Daoy (cell line): ENCODE data around the gene VTN. TPM values are rescaled to one million over a fixed set of nuclear protein-coding genes. Genes with fewer than 3 reads are reported as not detected.

Experiments used
- DNase-seq: peaks from one replicate; pipeline ENCODE4 v3.0.0-alpha.2; 2015; ENCODE audit warnings: low read depth
- total RNA-seq: library from RNA; depleted of rRNA; stranded (reverse); fragments of >200 nt; shearing (Covaris generic); gene quantifications from 2 replicates; pipeline ENCODE4 v1.2.3, GENCODE V29; 2014

VTN gene
- total RNA-seq, 1 experiment from 2014 or later, result not detected

DNA sequence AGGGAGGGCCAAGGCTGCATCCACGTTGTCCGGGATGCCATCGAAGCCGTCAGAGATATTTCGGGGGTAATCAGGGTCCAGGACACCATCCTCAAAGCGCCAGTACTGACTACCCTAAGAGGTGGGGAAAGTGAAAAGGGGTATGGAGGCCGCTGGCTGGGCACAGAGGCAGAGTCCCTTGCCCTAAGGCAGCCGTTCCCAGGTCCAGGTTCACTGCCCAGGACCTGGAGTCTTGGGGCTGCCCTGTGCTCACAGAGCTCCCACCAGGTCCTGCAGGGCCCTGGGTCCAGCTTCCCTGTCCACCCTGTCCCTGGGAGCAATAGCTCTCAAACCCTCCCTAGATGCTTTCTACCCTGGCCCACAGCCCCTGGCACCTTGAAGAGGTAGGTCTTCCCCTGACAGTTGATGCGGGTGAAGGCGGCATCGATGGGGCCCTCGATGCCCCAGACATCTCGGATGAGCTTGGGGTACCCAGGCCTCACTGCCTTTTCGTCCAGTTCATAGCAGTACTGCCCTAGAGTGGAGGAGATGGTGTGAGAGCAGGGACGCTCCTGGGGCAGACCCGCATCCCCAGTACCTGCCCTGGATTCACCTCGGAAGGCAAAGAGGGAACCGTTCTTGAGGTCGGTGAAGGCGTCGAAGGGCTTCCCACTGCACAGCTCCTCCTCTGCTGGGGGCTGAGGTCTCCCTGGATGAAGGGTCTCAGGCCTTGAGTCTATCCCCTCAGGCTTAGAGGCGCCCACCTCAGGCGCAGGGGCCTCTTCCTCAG is 1.0 kb downstream of the VTN start:
- no peak for DNase-seq

DNA sequence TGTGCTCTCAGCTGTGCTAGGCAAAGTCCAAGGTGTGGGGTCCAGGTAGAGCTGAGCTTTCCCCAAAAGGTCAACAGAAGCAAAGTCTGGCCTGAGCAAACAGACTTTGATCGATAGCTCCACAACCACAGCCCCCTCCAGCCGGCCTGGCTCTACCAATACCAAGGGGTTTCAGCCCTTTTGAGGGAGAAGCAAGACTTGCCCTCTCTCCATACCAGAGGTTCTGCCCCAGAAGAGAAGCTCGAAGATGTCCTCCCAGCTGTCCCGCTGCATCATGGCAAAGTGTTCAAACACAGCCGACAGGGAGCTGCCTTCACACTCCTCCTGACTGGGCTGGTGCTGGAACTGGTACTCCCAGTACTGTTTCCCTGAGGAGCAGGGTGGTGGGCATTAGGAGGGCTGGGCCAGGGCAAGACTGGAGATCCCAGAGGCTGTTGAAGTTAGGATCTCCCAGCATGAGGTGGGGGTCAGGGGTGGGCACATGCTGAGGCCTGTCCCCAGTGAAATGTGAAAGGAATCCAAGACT is 1.7 kb downstream of the VTN start:
- no peak for DNase-seq

DNA sequence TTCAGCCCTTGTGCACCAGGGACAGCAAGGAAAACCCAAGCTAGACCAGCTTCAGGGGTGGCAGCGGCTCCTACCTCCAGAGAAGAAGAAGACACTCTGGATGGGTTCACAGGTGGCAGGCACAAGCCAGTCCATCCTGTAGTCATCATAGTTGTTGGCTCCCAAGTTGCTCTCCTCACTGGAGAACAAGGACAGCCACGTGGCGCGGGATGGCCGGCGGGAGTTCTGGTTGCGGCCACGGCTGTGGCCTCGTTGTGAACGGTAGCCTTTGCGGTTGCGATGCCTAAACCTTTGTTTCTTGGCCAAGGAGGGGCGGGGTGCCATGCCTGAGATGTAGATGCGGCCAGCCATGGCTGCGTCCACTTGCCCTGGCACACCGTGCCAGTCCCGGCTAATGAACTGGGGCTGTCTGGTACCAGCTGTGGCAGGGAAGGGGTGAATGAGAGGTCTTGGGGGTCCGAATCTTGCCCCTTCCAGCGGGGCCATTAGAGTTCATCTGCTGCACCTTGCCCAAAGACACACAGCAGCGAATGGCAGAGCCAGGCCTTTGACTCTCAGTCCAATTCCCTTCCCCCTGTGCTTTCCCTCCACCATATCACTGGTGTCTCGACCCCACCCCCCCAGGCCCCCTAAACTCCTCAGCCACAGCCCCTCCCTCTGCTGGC is 2.3 kb downstream of the VTN start:
- no peak for DNase-seq

DNA sequence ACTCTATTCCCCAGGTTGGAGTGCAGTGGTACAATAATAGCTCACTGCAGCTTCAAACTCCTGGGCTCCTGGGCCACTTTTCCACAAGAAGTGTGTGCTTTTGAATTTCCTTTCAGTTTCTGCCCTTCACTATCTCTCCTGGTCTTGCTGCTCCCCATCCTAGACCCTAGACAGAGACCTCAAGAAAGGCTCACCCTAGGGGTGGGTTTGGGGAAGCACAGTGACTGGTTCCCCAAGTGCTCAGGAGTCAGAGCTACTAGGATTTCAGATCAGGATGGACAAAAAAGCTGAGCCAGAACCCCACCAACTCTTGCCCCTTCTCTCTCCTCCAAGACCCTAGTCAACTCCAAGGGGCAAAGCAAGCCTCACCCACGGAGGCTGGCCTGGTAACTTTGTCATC is 3.5 kb downstream of the VTN start:
- DNase-seq, result no peak

DNA sequence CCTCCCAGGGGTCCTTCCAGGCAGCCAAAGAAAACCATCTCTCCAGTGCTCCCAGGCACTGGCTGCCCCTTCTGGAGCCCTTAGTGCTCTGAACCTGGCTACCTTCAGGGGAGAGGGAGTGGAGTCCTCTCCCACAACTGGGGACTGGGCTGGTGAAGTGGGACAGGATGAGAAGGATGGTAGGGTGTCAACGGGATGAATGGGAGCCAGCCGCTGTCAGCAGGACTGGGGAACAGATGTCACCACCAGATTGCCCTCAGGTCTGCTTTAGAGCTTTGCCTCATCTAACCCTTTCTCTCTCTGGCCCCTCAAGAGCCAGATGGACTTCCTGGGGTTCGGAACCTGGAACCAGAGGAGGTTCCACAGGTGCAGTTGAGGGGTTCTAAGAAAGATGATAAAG is 4.6 kb downstream of the VTN start:
- DNase-seq, result no peak

DNA sequence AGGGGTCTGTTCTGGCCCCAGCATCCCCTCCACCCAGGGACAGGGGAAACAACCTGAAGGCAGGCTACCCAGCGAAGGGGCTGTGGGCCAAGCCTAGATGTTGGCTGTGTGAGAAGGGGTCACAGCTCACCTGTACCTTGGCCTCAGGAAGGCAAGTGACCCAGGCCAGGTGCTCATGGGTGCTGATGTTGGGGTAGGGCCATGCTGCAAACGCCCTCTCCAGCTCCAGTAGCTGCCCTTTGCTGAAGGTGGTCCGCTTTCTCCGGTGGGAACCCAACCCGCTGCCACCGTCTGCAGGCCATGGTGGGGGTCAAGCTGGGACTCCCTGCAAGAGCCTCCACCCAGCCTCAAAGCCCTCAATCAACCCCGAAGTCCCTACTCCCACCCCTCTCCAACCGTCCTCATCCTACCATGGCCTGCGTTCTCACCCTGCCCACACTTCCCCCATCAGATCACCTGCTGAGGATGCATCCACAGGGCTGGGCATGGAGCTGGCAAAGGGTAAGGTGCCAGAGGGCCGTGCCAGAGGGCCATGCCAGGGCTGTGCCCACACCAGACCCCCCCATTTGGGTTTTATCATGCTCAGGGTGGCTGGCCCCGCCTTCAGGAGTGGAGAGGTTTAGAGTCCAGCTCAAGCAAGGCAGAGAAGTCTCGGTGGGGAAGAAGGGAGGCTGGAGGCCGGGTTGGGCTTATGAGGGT is 5.3 kb downstream of the VTN start, which contains the start of gene SEBOX:
SEBOX (minus strand) TSS at position 535 of the 699 bp plus-strand sequence; CDS start at position 487, 48 bp downstream.
- no peak for DNase-seq

DNA sequence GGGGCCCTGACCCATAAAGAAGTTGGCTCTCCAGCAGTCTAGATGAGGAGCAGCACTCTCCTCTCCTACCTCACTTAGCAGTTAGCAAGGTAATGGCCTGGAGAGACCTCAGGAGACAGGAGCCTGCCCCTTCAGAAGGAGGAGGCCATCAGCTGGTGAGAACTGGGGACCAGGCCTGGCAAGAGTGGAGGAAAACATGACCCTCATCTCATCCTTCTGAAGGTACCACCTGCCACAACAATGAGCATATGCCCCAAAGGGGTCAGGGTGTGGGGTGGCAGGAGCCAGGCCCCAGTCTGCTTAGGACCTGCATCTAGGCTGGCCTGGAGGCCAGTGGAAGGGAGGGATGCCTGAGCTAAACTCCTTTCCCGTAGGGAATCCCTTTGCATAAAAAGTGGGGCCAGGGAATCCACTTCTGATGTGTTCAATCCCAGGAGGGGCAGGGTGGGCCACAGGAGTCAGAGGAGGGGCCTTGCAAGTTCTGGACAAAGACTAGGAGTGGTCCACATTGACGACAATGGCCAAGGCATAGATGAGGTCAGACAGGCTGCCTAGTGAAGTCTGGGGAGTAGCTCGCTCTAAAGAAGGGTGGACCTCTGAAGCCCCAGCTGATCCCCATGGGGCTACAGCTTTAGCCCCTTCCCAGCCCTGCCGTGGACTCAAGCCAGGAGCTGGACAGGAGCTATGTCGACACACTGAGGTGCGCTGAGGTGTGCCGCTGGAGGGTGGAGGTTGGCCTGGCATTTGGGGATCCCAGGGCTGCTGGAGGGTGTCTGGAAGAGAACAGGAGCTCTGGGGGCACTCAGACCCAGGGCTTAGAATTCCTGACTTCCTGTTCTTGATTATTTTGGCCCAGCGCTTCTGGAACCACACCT is 6.1 kb downstream of the VTN start:
- no peak for DNase-seq

DNA sequence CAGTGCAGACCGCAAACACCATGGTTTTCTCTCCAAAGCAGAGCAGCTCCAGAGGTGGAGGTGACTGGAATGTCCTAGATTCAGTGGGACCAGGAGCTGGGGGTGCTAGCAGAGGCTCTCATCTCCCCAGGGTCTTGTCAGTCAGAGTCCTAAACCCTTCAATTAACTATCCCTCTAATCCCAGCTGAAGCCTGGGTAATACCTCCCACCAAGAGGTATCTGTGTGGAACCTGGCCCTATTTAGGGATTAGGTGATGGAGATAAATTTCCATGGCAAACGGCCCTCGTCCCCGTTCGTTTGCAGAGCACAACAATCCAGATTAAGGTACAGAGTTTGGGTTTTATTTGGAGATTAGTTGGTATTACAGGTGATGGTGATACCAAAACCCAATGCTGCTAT is 6.9 kb downstream of the VTN start:
- DNase-seq, result no peak

- DNase-seq, result no peak
Observed at GRCh38 chr17:28357901-28358197, 12.3 kb downstream of the VTN start.

DNA sequence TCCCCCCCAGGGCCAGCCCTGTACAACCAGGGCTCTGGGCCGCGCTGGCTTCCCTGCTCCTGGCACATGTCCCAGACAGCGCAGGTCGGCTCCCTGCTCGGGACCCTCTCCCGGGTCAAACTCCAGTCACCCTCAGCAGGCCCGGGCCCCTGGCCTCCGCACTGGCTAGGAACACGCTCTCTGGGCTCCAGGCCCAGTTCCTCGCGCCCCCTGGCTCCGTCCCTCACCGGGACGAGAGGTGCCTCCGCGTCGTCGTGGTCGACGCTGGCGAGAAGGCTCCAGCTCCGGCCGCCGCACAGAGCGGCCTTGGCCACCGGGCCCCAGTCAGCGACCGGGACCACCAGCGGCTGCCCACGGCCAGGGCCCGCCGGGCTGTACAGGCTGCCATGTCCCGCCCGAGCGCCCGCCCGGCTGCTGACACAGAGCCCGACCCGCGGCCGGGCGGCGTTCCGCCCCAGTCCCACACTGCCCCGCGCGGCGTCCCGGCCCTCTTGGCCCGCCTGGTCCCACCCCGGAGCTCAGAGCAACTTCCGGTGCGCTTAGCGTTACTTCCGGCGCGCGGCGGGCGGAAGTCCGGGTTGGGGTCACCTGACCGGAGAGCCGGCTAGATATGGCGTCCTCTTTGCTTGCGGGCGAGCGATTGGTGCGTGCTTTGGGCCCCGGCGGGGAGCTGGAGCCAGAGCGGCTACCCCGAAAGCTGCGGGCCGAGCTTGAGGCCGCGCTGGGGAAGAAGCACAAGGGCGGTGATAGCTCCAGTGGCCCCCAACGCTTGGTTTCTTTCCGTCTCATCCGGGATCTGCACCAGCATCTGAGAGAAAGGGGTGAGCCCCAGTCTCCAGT is 12.8 kb downstream of the VTN start, which contains the start of gene POLDIP2:
POLDIP2 (minus strand) TSS at position 467 of the 840 bp plus-strand sequence; CDS start at position 388, 79 bp downstream.
- peak; percentile 98 for DNase-seq

GRCh38 chr17:28350271-28350670 is 19.8 kb downstream of the VTN start:
- DNase-seq, result no peak

- no peak for DNase-seq
Observed at GRCh38 chr17:28348979-28349378, 21.1 kb downstream of the VTN start.

- peak; percentile 93 for DNase-seq
Observed at GRCh38 chr17:28347261-28347891, 22.7 kb downstream of the VTN start.

GRCh38 chr17:28346746-28347246 is 23.3 kb downstream of the VTN start:
- DNase-seq, result no peak

DNA sequence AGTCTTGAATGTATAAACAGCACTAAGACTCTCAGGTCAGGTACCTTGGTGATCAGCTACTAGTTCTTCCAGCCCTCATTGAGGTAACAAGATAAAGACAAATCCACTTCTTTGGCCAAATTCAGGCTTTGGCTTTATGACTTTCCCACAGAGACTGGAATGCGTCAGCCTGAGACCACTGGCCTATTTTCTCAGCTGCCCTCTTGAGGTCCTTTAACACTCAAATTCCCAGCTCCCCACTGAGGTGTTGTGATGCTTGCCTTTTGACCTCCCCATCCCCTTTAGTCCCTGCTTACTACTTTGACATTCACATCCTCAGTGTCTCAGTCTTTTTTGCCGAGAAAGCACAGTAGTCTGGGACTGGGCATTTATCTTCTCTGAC is 23.9 kb downstream of the VTN start:
- DNase-seq, result no peak

- DNase-seq, result no peak
Observed at GRCh38 chr17:28345419-28346198, 24.5 kb downstream of the VTN start.

- no peak for DNase-seq
Observed at GRCh38 chr17:28344435-28344901, 25.6 kb downstream of the VTN start.

DNA sequence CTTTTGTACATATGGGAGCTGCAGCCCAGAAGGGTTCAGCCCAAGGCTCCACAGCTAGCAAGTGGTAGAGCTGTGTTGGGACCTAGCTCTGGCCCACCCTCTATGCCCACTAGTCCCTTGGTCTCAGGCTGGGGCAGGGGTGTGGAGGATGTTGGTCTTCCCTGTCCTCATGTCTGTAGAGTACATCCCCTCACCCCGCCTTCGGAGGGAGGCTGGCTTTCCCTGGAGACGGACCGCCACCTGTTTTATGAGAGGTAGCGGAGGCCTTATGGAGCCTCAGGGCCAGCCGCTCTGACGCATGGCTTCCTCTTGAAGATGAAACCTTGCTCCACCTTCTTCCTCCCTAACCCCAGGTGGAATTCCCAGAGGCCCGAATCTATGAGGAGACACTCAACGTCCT is 26.1 kb downstream of the VTN start:
- DNase-seq, result no peak

GRCh38 chr17:28343491-28343932 is 26.6 kb downstream of the VTN start:
- DNase-seq, result no peak
